Right lobe of liver (tissue), 4 donors: Measurements from ENCODE around the gene SMIM41.
A peak's percentile ranks its signal among the peaks of the same experiment; 100 is the strongest.

Source experiments
- CTCF ChIP-seq, 4 donors: fragments of 200-600 bp in 3 of 4; fragments of 450-650 bp in 1 of 4; IDR thresholded peaks; one replicate each; pipeline versions ENCODE4 v1.5.1 to v1.8.0; 2016 to 2022; ENCODE audit warnings: antibody characterized with exemption in 4 of 4, mild to moderate bottlenecking in 2 of 4
- POLR2A ChIP-seq: fragments of 450-650 bp; IDR thresholded peaks from one replicate; pipeline ENCODE4 v1.6.1; 2017; ENCODE audit warnings: antibody characterized with exemption, mild to moderate bottlenecking
- donor health status: DM: no; HTN: no; CAD: no.
- donor health status: DM: no; HTN: no; CAD: no.
- donor health status: DM: no; HTN: yes; CAD: no.

GRCh38 chr12:52036587-52037171, 42.8 kb upstream of the SMIM41 start:
- TF ChIP-seq POLR2A: peak; percentile 66
- no peak for TF ChIP-seq CTCF (IDR thresholded peaks at IDR 0.05)
